ENCODE results near the gene DDX59.

GRCh38 chr1:200638073-200638472 is 31.6 kb downstream of the DDX59 start:
- TF ChIP-seq POLR2A (IDR thresholded peaks at IDR 0.05): no peak
- no peak for TF ChIP-seq CTCF (IDR thresholded peaks at IDR 0.05)

Measured in Peyer's patch (tissue), 4 donors.